Parathyroid adenoma (tissue), 2 donors: Measurements from ENCODE around the gene ZNF292.
A peak's percentile ranks its signal among the peaks of the same experiment; 100 is the strongest.
"Not testable (repeated sequence)": the region's sequence is repeated elsewhere in the genome, so short reads cannot be mapped to it uniquely, and the experiment has no call there.

Experiments used
- H2AFZ ChIP-seq: fragments of 300-600 bp; sonication (generic); one replicate; pipeline ENCODE4 v1.7.0; 2017; ENCODE audit warnings: antibody characterized with exemption, mild to moderate bottlenecking
- H3K27ac ChIP-seq: fragments of 300-600 bp; sonication (generic); one replicate; pipeline ENCODE4 v1.7.0; 2017
- H3K27me3 ChIP-seq: fragments of 300-600 bp; sonication (generic); one replicate; pipeline ENCODE4 v1.7.0; 2017; ENCODE audit warnings: low read length; ENCODE audit not compliant: control insufficient read depth, insufficient read depth
- H3K36me3 ChIP-seq: fragments of 300-600 bp; sonication (generic); one replicate; pipeline ENCODE4 v1.7.0; 2017; ENCODE audit warnings: low read length; ENCODE audit not compliant: control insufficient read depth, insufficient read depth
- H3K4me1 ChIP-seq: fragments of 300-600 bp; sonication (generic); one replicate; pipeline ENCODE4 v1.7.0; 2017; ENCODE audit warnings: control low read depth
- H3K4me2 ChIP-seq: fragments of 300-600 bp; sonication (generic); one replicate; pipeline ENCODE4 v1.7.0; 2017; ENCODE audit warnings: low read length
- H3K4me3 ChIP-seq: fragments of 300-600 bp; sonication (generic); one replicate; pipeline ENCODE4 v1.7.0; 2017; ENCODE audit warnings: low read depth, low read length
- H3K79me2 ChIP-seq: fragments of 300-600 bp; sonication (generic); one replicate; pipeline ENCODE4 v1.7.0; 2017; ENCODE audit warnings: control low read depth
- H3K9ac ChIP-seq: fragments of 300-600 bp; sonication (generic); one replicate; pipeline ENCODE4 v1.7.0; 2017; ENCODE audit warnings: mild to moderate bottlenecking
- H3K9me3 ChIP-seq: fragments of 300-600 bp; sonication (generic); one replicate; pipeline ENCODE4 v1.7.0; 2017; ENCODE audit warnings: low read length; ENCODE audit not compliant: control insufficient read depth
- TF ChIP-seq, protein P1 (sequence below): fragments of 300-600 bp; sonication (generic); IDR thresholded peaks from one replicate; pipeline ENCODE4 v1.7.0; 2017; ENCODE audit warnings: antibody characterized with exemption, mild to moderate bottlenecking
- donor health status: primary hyperparathyroidism.

Gene ZNF292

DNA sequence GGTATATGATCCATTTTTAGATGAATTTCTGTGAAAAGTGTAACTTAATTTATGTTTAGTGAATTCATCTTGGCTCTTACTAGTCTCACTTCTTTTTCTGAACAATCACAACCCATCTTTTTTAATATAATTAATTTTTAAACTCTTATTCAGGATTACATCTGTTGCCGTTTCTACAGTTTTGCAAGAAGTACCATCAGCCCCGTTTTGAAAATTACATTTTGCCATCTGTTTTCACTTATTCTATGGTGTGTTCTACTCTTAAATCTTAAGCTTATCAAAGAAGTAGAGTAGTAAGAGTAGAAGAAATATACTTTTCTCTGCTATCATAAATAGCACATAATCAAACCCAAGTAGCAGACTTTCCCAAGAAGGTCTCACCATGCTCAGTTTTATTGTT, 70.1 kb downstream of the ZNF292 start:
- peaks cover 3% of the 10 kb centered on the region for H3K79me2 ChIP-seq
- no peaks in the 10 kb centered on the region for H3K36me3 ChIP-seq
- H3K9ac ChIP-seq = no peak overlapping the region
- H2AFZ ChIP-seq = no peak overlapping the region
- TF ChIP-seq, protein P1, sequence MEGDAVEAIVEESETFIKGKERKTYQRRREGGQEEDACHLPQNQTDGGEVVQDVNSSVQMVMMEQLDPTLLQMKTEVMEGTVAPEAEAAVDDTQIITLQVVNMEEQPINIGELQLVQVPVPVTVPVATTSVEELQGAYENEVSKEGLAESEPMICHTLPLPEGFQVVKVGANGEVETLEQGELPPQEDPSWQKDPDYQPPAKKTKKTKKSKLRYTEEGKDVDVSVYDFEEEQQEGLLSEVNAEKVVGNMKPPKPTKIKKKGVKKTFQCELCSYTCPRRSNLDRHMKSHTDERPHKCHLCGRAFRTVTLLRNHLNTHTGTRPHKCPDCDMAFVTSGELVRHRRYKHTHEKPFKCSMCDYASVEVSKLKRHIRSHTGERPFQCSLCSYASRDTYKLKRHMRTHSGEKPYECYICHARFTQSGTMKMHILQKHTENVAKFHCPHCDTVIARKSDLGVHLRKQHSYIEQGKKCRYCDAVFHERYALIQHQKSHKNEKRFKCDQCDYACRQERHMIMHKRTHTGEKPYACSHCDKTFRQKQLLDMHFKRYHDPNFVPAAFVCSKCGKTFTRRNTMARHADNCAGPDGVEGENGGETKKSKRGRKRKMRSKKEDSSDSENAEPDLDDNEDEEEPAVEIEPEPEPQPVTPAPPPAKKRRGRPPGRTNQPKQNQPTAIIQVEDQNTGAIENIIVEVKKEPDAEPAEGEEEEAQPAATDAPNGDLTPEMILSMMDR = no peak
- no peaks in the 10 kb centered on the region for H3K27me3 ChIP-seq
- no peak overlapping the region for H3K27ac ChIP-seq
- H3K9me3 ChIP-seq = no peaks in the 10 kb centered on the region
- no peaks in the 10 kb centered on the region for H3K4me1 ChIP-seq
- no peak overlapping the region for H3K4me2 ChIP-seq
- no peak overlapping the region for H3K4me3 ChIP-seq

DNA sequence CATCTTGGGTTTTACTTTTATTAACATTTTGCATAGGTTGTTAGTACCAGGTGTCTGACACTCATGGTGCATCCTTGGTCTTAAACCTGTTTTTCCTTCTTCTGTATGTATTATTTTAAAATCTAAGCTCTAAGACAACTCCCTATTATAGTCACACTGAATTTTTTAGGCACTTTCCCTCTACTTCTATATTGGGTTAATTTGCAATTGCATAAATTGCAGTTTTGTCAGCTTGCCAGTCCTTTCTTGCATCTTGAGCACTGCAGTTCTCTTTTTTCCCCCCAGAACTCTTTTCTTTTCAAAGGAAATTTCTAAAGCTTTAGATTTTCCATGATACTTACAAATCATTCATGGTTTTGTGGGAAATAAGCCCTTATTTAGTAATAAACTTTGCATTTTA, 70.6 kb downstream of the ZNF292 start:
- H3K9me3 ChIP-seq = no peaks in the 10 kb centered on the region
- no peak overlapping the region for H3K9ac ChIP-seq
- peaks cover 3% of the 10 kb centered on the region for H3K79me2 ChIP-seq
- H2AFZ ChIP-seq = no peak overlapping the region
- no peak overlapping the region for H3K4me3 ChIP-seq
- H3K4me1 ChIP-seq = no peaks in the 10 kb centered on the region
- TF ChIP-seq, protein P1 = no peak
- no peak overlapping the region for H3K27ac ChIP-seq
- no peaks in the 10 kb centered on the region for H3K27me3 ChIP-seq
- H3K4me2 ChIP-seq = no peak overlapping the region
- no peaks in the 10 kb centered on the region for H3K36me3 ChIP-seq

DNA sequence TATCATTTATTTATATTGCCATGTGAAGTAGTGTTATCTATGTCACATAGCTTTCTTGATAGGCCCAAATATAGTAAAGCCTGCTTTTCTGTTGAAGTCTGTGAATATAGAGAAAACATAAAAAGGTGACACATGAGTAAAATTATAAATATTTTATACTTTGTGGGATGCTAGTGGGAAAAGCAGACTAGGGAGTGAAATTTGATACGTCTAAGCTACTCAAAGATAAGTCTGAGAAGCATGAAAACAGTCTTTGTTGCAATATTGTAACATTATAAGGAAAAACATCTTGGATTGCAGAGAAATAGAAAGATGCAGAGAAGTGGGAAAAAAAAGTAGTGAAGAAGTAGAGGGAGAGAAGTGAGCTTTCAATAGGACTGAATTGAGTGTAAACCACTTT, 75.4 kb downstream of the ZNF292 start:
- no peaks in the 10 kb centered on the region for H3K36me3 ChIP-seq
- no peak overlapping the region for H3K27ac ChIP-seq
- H3K9me3 ChIP-seq = no peaks in the 10 kb centered on the region
- no peak overlapping the region for H3K9ac ChIP-seq
- TF ChIP-seq, protein P1 = no peak
- no peak overlapping the region for H3K4me2 ChIP-seq
- no peak overlapping the region for H2AFZ ChIP-seq
- peaks cover 3% of the 10 kb centered on the region for H3K79me2 ChIP-seq
- no peak overlapping the region for H3K4me3 ChIP-seq
- no peaks in the 10 kb centered on the region for H3K4me1 ChIP-seq
- H3K27me3 ChIP-seq = no peaks in the 10 kb centered on the region

DNA sequence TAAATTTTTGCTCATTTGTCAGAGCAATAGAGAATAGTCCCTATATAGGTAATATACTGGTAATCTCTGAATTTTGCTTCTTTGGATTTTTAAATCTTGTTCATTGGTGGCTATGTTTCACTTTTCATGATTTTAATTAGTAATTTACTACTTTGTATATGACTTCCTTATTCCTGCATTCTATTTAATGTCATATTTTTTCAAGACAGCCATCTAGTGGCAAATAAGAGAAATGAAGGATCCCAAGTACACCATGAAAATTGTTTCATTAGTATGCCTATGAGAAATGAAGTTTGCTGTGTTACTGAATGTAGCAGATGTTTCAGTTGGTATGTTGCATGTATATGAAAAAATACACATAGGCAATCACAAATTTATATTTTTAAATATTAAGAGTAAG, 82.4 kb downstream of the ZNF292 start:
- TF ChIP-seq, protein P1 = peak; percentile 60
- Histone ChIP-seq H3K9me3 (no peaks in the 10 kb centered on the region), H3K9ac (no peak overlapping the region), H3K4me1 (peaks cover 4% of the 10 kb centered on the region), H3K4me2 (no peak overlapping the region), H3K27ac (no peak overlapping the region), H3K79me2 (no peaks in the 10 kb centered on the region), H2AFZ (no peak overlapping the region), H3K27me3 (no peaks in the 10 kb centered on the region), H3K4me3 (no peak overlapping the region), H3K36me3 (no peaks in the 10 kb centered on the region)

DNA sequence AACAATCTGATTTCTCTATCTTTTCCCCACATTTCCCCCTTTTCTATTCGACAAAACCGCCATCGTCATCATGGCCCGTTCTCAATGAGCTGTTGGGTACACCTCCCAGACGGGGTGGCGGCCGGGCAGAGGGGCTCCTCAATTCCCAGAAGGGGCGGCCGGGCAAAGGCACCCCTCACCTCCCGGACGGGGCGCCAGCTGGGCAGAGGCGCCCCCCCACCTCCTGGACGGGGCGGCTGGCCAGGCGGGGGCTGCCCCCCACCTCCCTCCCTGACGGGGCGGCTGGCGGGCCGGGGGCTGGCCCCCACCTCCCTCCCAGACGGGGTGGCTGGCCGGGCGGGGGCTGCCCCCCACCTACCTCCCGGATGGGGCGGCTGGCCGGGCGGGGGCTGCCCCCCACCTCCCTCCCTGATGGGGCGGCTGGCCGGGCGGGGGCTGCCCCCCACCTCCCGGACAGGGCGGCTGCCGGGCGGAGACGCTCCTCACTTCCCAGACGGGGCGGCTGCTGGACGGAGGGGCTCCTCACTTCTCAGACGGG, 83.8 kb downstream of the ZNF292 start:
- H3K79me2 ChIP-seq, H3K9ac ChIP-seq, H2AFZ ChIP-seq, H3K4me2 ChIP-seq, H3K27ac ChIP-seq, H3K4me3 ChIP-seq, H3K4me1 ChIP-seq, H3K27me3 ChIP-seq, H3K36me3 ChIP-seq, H3K9me3 ChIP-seq: not testable (repeated sequence)
